Measurements from ENCODE around the gene PTPRCAP.
"Not testable (repeated sequence)": the region's sequence is repeated elsewhere in the genome, so short reads cannot be mapped to it uniquely, and the experiment has no call there.

The PTPRCAP gene, protein sequence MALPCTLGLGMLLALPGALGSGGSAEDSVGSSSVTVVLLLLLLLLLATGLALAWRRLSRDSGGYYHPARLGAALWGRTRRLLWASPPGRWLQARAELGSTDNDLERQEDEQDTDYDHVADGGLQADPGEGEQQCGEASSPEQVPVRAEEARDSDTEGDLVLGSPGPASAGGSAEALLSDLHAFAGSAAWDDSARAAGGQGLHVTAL

DNA sequence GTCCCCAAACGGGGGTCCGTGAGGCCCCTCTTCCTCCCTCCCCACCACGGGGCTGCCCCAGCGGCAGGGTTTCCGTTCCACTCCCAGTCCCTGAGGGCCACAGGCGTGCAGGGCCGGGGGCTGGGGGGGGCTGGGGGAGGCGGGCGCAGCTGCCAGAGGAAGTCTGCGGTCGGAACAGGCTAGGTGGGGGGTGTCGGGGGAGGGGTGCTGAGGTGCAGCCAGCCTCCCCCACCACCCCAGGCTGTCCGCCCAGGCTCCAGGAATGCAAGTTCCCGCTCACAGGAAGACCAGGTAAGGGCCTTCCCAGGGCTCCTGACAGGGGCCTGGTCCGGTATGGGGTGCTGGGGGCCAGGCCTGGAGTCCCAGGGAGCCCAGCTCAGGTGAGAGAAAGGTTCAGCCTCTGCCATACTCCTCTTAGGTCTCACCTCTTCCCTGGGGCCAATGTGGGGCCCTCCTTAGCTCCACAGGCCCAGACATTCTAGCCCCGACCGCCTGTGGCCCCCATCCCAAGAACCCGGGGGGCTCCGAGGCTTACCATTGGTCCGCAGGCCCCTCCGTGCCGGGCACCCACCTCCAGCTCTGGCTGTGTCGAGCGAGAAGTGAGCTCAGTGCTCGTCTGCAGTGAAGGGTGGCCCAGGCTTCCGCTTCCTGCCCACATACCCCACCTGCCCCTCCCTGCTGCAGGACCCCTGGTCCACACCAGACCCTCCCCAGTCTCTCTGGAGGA is at the start of gene PTPRCAP:
TSS of gene PTPRCAP (minus strand) at position 601 of the 727 bp plus-strand sequence. CDS start at position 538, 63 bp downstream.
- DNase-seq, result no peak

DNA sequence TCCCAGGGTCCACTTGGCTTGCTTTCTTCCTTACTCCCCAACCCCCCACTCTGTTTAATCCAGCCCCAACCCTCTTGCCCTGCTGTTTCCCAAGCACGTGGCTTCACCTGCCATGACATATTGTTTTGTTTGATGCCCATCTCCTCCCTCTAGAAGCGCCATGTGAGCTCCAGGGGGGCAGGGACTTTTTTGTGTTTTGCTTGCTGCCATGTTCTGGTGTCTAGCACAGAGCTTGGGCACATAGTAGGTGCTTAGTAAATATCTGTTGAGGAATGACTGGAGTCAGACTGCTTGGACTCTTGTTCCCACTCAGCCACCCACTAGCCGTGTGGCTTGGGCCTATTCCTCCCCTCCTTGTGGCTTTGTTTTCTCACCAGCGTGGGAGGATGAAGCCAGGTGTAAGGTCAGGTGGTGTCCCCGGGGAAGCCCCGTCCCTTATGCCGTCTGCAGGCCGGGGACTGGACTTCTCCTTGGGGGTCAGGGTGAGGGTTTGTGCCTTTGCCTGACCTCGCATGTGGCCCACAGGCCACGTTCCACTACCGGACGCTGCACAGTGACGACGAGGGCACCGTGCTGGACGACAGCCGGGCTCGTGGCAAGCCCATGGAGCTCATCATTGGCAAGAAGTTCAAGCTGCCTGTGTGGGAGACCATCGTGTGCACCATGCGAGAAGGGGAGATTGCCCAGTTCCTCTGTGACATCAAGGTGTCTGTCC is 49.2 kb upstream of the PTPRCAP start:
- DNase-seq, result no peak

- not testable (repeated sequence) for DNase-seq
These were observed 48.4 kb upstream of the PTPRCAP start for GRCh38 chr11:67485873-67486361.

GRCh38 chr11:67484847-67485311 is 47.4 kb upstream of the PTPRCAP start:
- DNase-seq, result no peak

DNA sequence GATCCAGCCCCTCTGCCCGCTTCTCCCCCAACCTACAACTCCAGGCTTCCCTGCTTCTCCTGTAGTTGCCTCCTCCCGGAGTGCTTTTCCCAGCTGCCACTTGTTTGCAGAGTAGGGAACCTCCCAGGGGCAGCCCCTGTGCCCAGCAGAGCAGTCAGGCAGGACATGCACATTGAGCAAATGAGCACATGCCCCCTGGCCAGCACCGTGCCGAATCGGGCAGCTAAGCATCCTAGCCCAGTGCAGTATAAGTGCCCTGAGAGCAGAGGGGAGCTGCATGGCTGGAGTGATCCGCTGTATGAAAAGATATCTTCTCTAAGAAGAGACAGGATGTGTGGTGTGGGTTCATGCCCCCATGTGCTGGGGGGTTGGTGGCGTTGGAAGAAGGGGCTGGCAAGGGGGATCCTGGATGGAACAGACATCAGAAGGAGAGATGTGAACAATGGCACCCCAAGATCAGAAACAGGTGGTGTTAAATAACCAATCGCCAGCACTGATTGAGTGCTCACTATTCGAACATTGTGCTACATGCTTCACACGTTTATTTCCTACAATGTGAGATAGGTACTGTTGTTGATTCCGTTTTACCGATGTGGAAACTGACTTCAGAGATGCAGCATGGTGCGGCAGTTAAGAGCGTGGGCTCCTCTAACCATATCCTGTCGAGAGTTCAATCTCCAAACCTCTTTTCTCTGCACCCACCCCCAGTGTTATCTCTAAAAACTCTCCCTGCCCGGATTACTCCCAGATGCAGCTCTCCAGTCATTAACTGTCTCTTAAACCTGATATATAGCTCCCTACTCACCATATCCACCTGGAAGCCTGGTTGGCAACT is 46.6 kb upstream of the PTPRCAP start:
- DNase-seq, result no peak

GRCh38 chr11:67482827-67483798 is 45.6 kb upstream of the PTPRCAP start, which contains the start of gene AIP:
TSS of gene AIP (plus strand) at chr11:67483026. CDS start at chr11:67483159, 133 bp downstream.
- DNase-seq, result peak; percentile 99

- DNase-seq, result no peak
These were observed 44.9 kb upstream of the PTPRCAP start for GRCh38 chr11:67482275-67482826.

DNA sequence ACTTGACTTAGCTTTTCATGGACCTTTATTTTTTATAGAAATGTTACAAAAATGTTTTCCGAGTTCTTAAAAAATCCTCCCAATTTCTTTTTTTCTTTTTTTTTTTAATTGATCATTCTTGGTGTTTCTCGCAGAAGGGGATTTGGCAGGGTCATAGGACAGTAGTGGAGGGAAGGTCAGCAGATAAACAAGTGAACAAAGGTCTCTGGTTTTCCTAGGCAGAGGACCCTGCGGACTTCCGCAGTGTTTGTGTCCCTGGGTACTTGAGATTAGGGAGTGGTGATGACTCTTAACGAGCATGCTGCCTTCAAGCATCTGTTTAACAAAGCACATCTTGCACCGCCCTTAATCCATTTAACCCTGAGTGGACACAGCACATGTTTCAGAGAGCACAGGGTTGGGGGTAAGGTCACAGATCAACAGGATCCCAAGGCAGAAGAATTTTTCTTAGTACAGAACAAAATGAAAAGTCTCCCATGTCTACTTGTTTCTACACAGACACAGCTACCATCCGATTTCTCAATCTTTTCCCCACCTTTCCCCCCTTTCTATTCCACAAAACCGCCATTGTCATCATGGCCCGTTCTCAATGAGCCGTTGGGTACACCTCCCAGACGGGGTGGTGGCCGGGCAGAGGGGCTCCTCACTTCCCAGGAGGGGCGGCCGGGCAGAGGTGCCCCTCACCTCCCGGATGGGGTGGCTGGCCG is 40.0 kb upstream of the PTPRCAP start:
- not testable (repeated sequence) for DNase-seq

DNA sequence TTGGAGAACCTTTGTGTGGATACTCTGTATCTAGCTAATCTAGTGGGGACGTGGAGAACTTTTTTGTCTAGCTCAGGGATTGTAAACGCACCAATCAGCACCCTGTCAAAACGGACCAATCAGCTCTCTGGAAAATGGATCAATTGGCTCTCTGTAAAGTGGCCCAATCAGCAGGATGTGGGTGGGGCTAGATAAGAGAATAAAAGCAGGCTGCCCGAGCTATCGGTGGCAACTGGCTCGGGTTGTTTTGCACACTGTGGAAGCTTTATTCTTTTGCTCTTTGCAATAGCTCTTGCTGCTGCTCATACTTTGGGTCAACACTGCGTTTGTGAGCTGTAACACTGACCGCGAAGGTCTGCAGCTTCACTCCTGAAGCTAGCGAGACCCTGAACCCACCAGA is 39.2 kb upstream of the PTPRCAP start:
- DNase-seq, result not testable (repeated sequence)

DNA sequence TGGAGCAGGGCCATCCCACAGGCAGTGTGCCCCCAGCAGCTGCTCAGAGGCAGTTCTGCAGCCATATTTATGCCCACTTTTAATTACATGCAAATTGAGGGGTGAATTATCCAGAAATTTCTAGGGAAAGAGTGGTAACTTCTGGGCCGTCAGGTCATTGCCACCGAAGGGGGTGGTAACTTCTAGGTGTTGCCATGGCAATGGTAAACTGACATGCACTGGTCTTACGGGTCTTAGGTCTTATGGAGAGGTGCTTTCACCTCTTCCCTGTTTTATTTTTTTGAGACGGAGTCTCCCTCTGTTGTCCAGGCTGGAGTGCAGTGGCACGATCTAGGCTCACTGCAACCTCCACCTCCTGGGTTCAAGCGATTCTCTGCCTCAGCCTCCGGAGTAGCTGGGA is 35.4 kb upstream of the PTPRCAP start:
- DNase-seq, result no peak

GRCh38 chr11:67470337-67471002 is 33.0 kb upstream of the PTPRCAP start:
- no peak for DNase-seq

DNA sequence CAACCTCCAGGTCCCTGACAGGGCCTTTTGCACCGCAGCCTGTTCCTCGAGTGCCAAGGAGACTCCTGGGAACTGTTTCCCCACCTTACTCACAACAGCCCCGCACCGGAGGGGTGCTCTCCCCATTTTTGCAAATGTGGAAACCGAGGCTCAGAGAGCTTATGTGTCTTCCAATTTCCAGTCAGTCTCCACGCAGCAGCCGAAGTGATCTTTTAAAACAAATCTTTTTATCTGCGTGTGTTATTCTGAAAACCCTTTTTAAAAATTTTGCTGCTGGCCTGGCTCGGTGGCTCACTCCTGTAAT is 32.0 kb upstream of the PTPRCAP start:
- DNase-seq, result no peak

DNA sequence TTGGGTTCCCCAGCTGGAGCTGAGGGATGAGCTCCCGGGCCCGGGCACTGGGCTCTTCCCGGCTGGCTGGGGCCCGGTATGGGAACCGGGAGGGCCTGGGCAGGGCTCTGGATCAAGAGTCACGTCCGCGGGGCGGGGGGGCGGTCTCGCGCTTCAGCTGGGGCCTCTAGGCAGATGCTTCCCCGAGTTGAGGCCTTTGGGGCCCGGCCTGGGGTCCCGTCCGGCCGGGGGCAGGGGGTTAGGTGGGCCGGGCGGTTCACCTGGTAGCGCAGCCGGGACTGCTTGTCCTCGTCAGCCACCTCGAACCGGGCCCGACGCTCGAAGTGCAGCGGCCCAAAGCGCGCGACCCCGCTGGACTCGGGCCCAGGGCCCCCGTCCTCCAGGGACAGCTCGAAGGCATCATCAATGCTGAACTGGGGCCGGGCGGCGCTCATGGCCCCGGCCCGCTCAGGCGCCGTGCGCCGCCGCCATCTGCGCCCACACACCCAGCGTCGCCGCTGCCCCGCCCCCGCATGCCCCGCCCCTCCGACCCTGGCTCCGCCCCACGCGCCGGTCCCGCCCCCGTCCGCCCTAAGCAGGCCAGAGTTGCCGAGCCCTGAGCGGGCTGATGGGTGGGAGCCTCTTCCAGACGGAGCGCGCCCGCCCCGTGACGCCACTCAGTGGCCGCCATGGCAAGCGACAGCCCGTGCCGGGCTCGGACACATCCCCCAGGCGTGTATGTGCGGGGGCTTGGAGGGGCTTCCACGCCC is 31.5 kb upstream of the PTPRCAP start, which contains the start of gene TMEM134:
TSS of gene TMEM134 (minus strand) at position 493 of the 749 bp plus-strand sequence. CDS start at position 434, 59 bp downstream.
- peak; percentile 89 for DNase-seq

DNA sequence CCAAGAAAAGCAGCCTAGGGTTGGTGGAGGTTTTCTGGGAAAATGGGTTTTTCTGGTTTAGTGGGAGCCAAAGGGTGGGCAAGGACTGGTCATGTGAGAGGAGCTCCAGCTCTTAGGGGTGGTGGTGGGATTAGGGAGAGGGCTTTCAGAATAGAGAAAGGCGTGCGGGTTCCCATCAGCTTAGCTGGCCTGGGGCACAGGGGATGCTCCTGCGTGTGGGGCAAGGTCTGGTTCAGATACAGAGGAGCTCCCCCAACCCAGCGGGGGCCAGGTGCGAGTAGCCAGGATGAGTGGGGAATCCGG is 30.9 kb upstream of the PTPRCAP start:
- no peak for DNase-seq

DNA sequence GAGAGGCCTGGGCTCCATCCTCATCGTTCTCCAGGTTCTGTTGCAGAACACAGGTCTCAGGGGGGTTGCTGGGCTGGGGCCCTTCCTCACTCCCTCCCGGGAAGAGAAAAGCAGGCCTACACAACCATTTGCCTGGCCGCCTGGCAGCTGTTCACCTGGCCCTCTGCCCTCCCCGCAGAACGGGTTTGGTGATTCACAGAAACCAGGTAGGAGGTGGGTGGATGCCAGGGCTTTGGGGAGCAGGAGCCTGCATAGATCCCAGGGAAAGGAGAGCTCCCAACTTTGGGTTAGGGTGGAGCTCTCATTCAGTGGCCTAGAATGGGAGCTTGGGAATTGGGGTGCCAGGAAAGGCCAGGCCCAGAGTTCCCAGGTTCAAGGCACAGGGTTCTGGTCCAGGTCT is 30.6 kb upstream of the PTPRCAP start:
- DNase-seq, result peak; percentile 12

GRCh38 chr11:67466962-67467771 is 29.7 kb upstream of the PTPRCAP start:
- DNase-seq, result no peak

GRCh38 chr11:67466367-67466766 is 28.9 kb upstream of the PTPRCAP start:
- no peak for DNase-seq

DNA sequence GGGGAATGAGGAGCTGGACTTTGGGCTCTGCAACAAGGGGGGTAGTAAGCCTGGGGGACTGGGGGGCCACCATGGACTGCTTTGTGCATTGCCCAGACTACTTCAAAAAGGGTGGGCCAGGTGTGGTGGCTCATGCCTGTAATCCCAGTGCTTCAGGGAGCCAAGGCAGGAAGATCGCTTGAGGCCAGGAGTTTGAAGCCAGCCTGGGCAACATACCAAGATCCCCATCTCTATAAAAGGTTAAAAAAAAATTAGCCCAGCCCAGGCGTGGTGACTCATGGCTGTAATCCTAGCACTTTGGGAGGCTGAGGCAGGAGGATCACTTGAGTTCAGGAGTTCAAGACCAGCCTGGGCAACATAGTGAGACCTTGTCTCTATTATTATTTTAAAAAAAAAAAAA is 28.0 kb upstream of the PTPRCAP start:
- not testable (repeated sequence) for DNase-seq

GRCh38 chr11:67465189-67465510 is 27.7 kb upstream of the PTPRCAP start:
- no peak for DNase-seq
